ENCODE measurements around the gene DCLRE1A. TPM values are rescaled to one million over a fixed set of nuclear protein-coding genes. Genes with fewer than 3 reads are reported as not detected.
"Not testable (repeated sequence)": the region's sequence is repeated elsewhere in the genome, so short reads cannot be mapped to it uniquely, and the experiment has no call there.

The DCLRE1A gene
- total RNA-seq, 1 experiment from 2014 or later, result 9.2 TPM

DNA sequence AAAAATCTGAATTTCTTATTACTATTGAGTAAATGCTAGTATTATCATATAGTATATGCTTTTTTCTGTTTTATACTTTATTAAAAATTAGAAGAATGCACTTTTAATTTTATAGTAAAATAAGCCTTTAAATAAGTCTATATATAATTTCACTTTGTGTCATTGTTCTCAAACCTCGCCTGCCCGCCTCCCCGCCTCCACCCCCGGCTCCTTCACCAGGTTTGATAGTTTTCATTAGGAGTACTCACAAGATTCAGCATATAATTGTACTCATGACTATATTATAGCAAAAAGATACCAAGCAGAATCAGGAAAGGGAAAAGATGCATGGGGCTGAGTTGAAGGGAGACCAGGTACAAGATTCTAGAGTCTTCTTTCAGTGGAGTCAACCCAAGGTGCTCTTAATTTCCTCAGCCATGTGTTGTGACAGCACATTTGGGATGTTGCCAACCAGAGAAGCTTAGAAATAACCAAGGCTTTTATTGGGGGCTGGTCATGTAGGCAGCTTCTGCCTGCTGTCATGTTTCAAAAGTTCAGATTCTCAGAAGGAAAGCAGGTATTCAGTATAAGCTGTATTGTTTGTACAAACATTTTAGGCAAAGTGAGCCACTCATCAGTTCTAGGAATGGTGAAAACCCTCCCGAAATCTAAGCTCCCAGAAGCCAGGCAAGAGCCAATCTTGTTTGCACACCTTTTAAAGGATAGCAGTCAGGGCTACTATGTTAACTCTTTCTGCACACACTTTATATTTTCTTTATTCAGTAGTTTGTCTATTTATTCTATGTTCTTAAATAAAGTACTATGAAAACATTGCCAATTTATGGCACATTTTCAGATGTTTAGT, 12.9 kb upstream of the DCLRE1A start:
- no peak for DNase-seq (ENCODE audit: low read depth, low spot score)
- in situ Hi-C loops (cut with HindIII; ENCODE audit: low pct_unique_long_range_greater_than_20kb, low sequenced_read_pairs), result no loop called here

DNA sequence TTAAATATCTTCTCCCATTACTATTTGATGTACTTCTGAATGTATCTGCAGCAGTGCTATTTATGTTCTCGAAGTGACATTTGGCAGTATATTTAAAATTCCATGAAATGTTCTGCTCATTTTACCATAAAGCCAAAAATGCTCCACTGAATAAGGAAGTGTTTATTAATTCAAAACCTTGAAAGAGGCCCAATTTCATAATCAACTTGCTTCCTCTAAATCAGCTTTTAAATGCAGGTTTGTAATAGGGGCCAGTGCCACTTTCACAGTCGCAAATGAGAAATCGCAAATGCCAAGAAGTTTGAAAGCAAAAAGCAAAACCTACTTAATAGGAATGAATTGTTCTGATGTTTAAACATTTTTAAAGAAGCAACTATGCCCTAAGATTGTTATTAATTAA, 12.0 kb upstream of the DCLRE1A start:
- no peak for DNase-seq (ENCODE audit: low read depth, low spot score)
- in situ Hi-C loops (cut with HindIII; ENCODE audit: low pct_unique_long_range_greater_than_20kb, low sequenced_read_pairs), result no loop called here

DNA sequence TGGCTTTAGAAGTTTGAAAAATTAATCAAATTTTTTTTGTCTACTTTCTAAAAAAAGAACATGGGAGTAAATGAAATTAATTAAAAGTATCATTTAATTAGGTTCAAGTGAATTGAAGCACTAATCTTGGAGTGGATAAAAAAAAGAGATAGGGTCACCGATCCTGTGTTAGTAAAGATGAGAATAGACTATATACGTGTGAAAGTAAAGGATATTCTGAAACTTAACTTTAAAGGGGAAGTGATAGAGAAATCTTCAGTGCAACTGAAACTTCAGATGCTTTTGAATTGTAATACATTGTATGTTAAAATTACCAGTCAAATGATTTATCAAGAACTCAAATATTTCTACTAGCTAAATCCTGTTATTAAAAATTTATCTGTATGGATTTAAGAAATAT, 5.4 kb upstream of the DCLRE1A start:
- in situ Hi-C loops (cut with HindIII; ENCODE audit: low pct_unique_long_range_greater_than_20kb, low sequenced_read_pairs), result no loop called here
- DNase-seq (ENCODE audit: low read depth, low spot score), result no peak

DNA sequence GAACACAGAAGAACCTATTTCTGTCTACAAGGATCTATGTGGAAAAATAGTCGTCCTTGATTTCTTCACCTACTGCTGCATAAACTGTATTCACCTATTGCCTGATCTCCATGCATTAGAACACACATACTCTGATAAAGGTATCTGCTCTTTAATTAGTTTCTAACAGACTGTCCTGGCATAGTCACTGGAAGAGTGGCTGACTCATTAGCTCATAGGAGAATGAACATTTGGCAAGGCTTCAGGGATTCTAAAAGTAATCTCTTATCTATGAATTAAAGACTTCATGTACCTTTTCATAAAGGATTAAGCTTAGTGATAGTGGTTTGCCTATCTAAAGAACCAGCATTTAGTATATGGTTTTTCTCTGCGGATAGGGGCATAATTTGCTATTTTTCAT, 4.7 kb upstream of the DCLRE1A start:
- in situ Hi-C loops (cut with HindIII; ENCODE audit: low pct_unique_long_range_greater_than_20kb, low sequenced_read_pairs), result no loop called here

DNA sequence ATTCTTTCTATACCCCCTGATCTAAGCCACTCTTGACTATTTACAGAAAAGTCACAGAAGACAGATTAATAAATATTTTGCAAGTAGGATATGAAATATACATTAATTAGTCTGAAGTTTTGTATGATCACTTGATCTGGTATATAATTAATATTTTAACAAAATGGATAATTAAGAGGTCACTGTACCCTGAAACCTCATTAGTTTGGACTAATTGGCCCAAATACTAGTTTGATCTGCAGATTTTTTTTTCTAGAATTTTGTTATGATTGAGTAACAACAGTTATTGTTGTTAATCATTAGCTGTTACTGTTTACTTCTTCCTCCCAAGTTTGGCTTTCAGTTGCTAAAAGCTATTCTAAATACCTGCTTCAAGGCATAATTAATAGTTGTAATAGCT, 3.3 kb upstream of the DCLRE1A start:
- no peak for DNase-seq (ENCODE audit: low read depth, low spot score)
- in situ Hi-C loops (cut with HindIII; ENCODE audit: low pct_unique_long_range_greater_than_20kb, low sequenced_read_pairs), result no loop called here

More for the DNA sequence above, 4.7 kb upstream of the DCLRE1A start:
- DNase-seq (ENCODE audit: low read depth, low spot score), result no peak

DNA sequence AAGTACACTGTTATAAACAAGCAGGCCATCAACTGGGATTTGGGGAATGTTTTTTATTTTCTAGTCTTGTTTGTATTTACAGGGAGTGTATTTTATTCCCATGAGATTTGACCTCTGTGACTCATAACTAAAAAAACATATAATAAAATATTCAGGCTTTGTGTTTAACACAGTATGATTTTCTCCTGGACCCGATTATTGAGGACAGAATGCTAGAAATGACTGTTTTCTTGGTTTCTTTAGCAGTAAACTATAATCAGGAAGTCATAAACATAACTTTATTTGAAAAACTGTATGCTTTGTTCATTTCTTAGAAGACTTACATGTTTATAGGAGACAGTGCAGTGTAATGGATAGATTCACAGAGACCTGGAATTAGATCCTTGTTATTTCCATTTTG, 2.7 kb upstream of the DCLRE1A start:
- no peak for DNase-seq (ENCODE audit: low read depth, low spot score)
- in situ Hi-C loops (cut with HindIII; ENCODE audit: low pct_unique_long_range_greater_than_20kb, low sequenced_read_pairs), result no loop called here

DNA sequence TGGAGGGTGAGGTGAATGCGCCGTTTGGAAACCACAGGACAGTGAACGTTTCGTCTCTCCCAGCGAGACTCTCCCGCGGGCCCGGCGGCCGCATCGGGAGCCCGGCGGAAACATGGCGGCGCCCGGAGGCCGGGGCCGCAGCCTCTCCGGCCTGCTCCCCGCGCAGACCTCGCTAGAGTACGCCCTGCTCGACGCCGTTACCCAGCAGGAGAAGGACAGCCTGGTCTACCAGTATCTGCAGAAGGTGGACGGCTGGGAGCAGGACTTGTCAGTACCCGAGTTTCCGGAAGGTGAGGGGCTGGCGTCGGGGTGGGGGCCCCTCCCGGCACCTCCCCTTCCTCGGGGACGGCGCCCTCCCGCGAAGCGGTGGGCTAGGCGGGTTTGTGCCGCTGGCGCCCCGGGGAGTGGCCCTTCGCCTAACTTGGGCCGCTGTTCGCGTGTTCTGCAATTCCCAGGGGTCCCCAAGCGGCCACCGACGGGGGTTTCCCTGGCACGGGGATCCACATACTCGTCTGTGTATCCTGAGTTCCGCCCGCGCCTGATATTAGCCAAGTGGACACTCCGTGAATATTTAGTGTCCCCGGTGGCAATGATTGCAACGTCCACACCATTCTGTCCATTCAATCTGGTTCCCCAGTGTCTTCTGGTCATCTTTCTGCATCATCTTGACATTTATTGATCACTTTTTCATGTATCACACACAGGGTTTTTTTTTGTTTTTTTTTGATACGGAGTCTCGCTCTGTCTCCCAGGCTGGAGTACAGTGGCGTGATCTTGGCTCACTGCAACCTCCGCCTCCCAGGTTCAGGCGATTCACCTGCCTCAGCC, 1.1 kb upstream of the DCLRE1A start:
- DNase-seq (ENCODE audit: low read depth, low spot score), result peak; percentile 50
- in situ Hi-C loops (cut with HindIII; ENCODE audit: low pct_unique_long_range_greater_than_20kb, low sequenced_read_pairs), result no loop called here

DNA sequence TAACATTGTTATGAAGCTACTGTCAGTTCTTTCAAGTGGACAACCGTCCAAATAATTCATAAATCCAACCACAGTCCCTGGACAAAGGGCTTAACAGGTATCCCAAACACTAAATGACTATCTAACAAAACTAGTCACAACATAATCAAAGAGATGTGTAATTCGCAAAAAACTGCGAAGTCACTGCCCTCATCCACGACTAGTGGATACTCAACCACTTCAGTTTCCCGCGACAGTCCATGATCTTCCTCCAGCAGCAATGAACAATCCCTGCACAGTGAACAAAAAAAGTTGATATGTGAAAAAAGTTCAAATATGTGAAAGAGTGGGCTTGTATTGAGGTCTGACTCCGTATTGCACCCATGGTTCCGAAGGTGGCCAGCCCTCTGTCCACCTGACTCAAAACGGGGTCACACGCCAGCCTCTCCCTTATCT, 287 bp downstream of the DCLRE1A start:
- in situ Hi-C loops (cut with HindIII; ENCODE audit: low pct_unique_long_range_greater_than_20kb, low sequenced_read_pairs), result no loop called here
- no peak for DNase-seq (ENCODE audit: low read depth, low spot score)

DNA sequence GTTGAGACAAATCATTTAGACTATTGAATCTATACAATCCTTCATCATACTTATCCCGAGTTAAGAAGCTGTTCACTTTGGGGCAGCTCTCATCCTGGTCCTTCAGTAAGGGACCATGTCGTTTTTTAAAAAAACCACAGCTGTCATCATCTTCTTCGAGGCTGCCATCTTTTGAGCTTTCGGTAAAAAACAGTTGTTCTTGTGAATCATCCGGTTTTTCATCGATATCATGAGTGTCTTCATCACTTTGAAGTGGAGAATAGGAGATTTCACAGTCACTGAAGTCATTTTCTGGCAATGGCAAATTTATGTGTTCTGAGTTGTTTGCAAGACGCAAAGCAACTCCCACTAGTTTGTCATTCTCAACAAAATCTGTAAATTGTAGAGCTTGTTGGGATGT, 3.9 kb downstream of the DCLRE1A start:
- DNase-seq (ENCODE audit: low read depth, low spot score), result no peak
- in situ Hi-C loops (cut with HindIII; ENCODE audit: low pct_unique_long_range_greater_than_20kb, low sequenced_read_pairs), result no loop called here

DNA sequence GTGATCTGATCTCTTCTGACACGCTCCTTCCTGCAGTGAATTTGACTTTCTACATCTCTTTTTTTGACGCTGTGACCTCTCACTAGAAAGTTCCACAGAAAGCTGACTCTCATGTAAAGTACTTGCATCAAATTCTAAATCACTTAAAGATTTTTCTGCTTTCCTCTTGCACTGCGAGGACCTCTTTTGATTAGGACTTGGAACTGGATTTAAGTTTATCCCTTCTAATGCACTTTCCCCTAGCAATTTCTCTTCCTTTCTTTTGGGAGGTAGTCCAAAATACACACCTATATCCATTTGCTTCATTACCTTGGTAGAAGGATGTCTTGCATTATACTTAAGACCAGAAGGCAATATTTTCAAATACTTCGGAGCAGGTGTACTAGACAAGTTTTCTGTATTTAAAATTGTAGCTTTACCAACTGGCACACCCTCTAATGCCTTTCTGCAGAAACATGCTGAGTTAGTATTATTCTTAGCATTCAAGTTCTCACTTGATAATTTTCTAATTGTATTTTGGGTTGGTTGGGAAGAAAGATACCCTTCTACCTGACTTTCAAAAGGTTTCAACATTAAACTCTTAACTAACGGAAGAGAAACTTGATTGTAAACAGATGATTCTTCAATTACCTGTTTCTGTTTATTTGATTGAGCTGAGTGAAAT, 4.6 kb downstream of the DCLRE1A start:
- in situ Hi-C loops (cut with HindIII; ENCODE audit: low pct_unique_long_range_greater_than_20kb, low sequenced_read_pairs), result no loop called here
- DNase-seq (ENCODE audit: low read depth, low spot score), result no peak

DNA sequence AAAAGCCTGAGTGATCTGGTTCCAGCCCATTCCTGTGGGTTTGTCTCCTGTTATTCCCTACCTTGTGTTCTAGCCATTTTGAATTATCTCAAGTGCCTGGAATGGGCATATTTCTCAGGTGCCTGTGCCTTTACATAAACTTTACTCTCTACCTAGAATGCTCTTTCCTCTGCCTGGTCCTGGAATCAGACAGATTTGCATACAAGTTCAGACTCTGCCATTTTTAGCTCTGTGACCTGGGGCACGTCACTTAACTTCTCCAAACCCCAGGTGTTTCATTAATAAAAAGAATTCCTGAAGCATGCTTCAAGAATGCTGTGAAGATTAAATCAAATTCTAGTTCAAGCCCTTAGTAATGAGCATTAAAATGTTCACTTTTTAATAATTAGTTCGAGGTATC, 7.8 kb downstream of the DCLRE1A start:
- in situ Hi-C loops (cut with HindIII; ENCODE audit: low pct_unique_long_range_greater_than_20kb, low sequenced_read_pairs), result no loop called here
- DNase-seq (ENCODE audit: low read depth, low spot score), result no peak

DNA sequence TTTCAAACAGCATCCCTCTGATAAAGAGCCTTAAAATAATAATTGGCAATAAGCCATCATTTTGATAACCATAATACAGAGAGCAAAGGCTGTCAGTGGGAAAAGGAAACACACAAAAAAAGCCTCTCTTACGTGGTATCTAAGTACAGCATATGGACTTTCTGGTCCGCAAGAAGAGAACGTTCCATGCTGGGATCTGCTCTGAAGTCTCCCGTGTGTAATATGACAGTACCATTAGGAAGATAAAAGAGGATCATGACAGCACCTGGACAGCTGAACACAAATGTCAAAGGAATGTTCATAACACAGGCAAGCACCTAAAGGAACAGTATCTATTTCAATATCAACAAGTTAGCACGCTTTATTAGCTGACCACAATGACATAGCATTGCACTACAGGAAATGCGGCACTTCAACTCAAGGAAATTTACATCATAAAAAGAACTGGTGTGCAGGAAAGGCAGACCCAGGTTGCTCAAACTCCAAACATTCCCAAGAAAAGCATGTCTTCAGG, 9.9 kb downstream of the DCLRE1A start:
- in situ Hi-C loops (cut with HindIII; ENCODE audit: low pct_unique_long_range_greater_than_20kb, low sequenced_read_pairs), result no loop called here
- DNase-seq (ENCODE audit: low read depth, low spot score), result no peak

DNA sequence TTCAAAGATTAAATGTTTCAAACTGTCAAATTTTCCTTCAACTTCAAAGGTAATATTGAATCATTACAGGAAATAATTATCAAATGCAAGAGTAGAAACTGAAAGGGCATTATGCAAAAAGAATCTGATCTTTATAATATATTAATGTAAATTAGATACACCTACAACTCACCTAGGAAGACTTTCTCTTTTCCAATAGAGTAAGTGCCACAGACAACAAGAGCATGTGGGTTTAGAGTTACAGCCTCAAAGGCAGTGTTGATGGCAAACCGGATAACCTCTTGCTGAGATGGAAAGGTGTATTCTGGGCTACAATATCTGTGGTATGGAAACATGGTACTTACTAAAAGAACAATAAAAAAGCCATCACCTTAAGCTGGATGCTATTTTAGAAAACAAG, 11.7 kb downstream of the DCLRE1A start:
- in situ Hi-C loops (cut with HindIII; ENCODE audit: low pct_unique_long_range_greater_than_20kb, low sequenced_read_pairs), result no loop called here

DNA sequence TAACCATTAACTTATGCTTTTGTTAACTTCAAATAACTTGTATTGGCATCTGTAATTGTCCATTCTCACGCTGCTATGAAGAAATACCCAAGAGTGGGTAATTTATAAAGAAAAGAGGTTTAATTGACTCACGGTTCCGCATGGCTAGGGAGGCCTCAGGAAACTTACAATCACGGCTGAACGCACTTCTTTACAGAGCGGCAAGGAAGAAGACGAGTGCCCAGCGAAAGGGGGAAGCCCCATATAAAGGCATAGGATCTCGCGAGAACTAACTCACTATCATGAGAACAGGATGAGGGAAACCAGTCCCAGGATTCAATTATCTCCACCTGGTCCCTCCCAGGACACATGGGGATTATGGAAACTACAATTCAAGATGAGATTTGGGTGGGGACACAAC, 25.3 kb downstream of the DCLRE1A start:
- in situ Hi-C loops (cut with HindIII; ENCODE audit: low pct_unique_long_range_greater_than_20kb, low sequenced_read_pairs); DNase-seq (ENCODE audit: low read depth, low spot score): not testable (repeated sequence)

More for the DNA sequence above, 11.7 kb downstream of the DCLRE1A start:
- DNase-seq (ENCODE audit: low read depth, low spot score), result no peak

DNA sequence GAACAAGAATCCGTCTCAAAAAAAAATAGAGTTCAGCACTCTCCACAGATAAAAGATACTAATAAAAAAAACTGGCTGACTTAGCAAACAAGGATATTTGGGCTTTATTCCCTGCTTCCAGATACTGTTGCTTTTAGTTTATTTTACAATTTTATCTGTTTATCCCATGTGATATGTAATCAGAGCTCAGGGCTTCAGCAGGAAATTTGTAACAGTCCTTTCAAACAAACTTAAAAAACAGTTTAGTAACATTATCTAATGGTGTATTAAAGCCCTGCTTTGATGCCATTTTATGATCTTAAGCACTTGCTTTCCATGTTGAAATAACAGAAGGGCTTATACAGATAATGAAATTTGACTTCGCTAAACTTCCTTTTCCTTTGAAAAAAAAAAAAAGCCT, 28.1 kb downstream of the DCLRE1A start:
- in situ Hi-C loops (cut with HindIII; ENCODE audit: low pct_unique_long_range_greater_than_20kb, low sequenced_read_pairs), result no loop called here

DNA sequence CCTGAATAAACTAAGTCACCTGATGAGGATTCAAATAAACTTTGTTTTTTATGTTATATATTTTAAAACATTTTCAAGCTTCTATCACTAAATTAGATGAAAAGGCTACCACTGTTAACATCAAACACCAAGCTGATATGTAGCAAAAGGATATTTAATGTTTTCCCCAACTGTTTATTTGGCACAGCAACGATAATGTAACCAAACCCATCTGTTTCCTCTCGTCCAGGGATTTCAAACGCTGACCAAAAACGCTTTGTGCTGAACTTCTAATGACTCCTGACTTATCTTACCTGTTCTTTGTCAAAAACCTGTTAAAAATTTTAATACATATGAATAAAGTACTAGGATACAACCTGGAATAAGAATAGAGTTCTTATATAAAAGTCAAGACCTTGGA, 30.5 kb downstream of the DCLRE1A start:
- in situ Hi-C loops (cut with HindIII; ENCODE audit: low pct_unique_long_range_greater_than_20kb, low sequenced_read_pairs), result no loop called here

More for the DNA sequence above, 28.1 kb downstream of the DCLRE1A start:
- DNase-seq (ENCODE audit: low read depth, low spot score), result no peak

DNA sequence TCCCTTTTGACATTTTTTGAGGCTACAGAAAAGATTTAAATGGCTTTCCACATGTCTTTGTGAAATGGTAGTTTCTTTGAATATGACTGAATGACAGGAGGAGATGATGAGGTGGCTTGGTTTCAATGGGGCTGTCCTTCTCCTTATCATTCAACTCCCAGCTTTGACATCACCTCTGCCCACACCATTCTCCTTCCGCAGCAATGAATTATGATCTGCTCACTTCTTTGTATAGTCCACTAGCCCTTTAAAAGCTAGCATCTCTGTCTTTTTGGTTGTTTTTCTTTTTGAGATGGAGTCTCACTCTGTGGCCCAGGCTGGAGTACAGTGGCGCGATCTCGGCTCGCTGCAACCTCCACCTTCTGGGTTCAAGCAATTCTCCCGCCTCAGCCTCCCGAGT, 31.7 kb downstream of the DCLRE1A start:
- DNase-seq (ENCODE audit: low read depth, low spot score), result no peak
- in situ Hi-C loops (cut with HindIII; ENCODE audit: low pct_unique_long_range_greater_than_20kb, low sequenced_read_pairs), result no loop called here

More for the DNA sequence above, 30.5 kb downstream of the DCLRE1A start:
- no peak for DNase-seq (ENCODE audit: low read depth, low spot score)

DNA sequence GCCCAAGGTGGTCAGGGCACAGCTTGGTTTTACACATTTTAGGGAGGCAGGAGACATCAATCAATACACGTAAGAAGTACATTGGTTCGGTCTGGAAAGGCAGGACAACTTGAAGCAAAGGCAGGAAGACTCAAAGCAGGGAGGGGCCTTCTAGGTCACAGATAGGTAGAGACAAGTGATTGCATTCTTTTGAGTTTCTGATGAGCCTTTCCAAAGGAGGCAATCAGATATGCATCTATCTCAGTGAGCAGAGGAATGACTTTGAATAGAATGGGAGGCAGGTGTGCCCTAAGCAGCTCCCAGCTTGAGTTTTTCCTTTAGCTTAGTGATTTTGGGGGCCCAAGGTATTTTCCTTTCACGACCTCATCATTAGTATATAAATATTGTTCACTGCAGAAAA, 32.6 kb downstream of the DCLRE1A start:
- DNase-seq (ENCODE audit: low read depth, low spot score); in situ Hi-C loops (cut with HindIII; ENCODE audit: low pct_unique_long_range_greater_than_20kb, low sequenced_read_pairs): not testable (repeated sequence)
